Cerebellar cortex (tissue), 1 donor: ENCODE results near the gene VSTM2B.
A peak's percentile ranks its signal among the peaks of the same experiment; 100 is the strongest.

Experiments used
- DNase-seq: peaks from one replicate; pipeline ENCODE4 v3.0.0-alpha.2; 2015; ENCODE audit warnings: low spot score

The VSTM2B gene

DNA sequence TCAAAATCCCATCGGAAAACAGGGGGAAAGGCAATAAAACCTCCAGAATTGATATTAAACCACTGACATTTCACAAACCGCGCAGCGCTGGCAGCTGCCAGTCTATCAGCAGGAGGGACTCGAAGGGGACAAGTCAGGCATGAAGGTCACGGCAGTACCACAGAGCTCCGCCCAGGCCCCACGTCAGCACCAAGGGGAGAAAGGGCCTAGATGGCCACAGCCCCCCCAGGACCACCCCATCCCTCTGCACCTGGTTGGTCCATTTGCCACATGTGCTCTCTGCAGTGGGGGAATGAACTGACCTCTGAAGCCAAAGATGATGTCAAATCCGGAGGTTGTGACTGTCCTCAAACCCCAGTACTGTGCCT lies 9.5 kb upstream of the VSTM2B start:
- no peak for DNase-seq

DNA sequence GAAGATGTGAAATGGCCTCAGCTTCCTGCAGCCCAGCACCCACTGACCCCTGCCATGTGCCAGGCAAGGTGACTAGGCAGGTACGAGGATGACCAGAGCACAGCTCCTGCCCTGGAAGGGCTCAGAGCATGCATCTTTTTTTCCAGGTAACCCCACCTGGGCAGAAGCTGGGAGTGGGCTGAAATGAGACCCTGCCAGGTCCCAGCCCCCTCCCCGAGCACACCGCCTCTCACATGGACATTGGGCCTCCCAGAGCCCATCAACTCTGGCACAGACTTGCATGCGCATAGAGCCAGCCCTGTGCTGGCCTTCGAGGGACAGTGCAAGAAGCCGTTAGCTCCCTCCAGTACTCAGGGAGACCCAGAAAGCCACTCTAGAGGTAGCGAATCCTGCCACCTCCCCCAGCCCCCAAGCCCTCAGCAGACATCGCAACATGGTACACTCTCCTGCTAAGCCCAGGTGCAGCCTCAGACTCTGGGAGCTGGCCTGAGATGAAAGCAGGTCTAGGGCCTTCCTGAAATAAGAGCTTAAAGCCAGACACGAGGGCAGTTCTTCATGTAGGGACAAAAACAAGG lies 8.9 kb upstream of the VSTM2B start:
- no peak for DNase-seq

DNA sequence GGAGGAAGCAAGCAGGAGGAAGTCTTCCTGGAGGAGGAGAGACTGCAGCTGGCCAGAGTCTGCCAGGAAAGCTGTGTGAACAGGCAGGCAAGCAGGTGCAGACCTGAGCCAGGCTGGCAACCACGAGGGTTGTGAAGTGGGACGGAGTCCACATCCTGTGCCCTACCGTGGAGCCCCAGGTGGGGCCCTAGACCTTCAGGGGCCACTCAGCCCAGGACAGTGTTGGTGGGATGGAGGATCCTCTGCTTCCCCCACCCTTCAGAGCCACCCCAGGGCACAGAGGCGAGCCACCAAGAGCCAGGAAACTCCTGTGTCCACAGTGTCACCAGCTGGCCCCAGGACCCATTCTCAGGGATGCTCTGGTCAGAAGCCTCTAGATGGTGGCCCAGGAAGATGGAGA lies 8.4 kb upstream of the VSTM2B start:
- DNase-seq: no peak

DNA sequence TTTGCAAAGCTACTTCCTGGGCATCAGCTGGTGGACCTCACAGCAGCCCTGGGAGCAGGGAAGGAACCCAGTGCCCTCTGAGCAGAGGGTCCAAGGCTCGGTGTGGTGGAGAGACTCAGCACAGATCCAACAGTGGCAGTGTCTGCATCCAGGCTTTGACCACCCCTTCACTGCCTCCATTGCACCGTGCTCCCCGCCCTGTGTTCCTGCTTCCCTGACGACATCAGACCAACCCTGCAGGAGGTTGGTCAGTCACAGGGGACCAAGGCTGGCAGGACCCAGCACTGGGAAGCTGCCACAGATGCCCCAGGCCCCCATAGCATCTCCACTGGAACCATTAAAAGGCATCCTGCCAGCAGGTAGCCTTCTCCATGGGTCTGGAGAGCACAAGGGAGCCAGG lies 7.8 kb upstream of the VSTM2B start:
- DNase-seq: no peak

DNA sequence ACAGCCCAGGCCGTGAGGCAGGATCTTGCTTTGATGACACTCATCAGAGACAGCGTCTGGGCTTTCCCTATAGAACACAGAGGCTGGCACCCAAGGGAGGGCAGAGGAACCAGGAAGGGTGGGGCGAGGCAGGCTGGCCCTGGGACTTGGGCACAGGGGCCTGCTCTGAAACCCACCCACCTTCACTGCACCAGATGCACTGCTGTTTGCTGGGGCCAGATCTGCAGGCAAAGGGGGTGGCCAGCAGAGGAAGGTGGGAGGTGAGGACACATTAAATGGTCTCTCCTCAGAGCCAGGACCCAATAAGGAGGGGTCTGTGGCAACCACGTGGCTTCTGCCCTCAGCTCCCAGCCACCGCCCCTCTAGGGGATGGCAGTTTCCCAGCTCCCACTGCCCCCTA lies 6.6 kb upstream of the VSTM2B start:
- no peak for DNase-seq

DNA sequence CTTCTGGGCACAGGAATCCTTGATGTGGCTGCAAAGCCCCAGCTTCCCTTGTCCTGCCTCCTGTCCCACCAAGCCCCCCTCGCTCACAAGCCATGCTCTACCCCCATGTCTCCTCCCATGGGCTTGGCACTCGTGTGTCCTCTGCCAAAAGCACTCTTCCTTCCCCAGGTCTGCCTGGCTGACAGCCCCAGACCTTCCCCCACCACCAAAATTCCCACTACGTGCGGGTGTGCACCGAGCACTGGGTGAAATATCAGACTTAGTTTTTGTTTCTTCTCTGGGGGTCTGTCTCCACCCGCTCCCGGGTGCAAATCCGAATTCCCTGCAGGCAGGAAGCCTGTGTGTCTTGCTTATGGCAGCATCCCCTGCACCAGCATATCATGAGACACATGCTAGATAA lies 5.9 kb upstream of the VSTM2B start:
- DNase-seq: no peak

DNA sequence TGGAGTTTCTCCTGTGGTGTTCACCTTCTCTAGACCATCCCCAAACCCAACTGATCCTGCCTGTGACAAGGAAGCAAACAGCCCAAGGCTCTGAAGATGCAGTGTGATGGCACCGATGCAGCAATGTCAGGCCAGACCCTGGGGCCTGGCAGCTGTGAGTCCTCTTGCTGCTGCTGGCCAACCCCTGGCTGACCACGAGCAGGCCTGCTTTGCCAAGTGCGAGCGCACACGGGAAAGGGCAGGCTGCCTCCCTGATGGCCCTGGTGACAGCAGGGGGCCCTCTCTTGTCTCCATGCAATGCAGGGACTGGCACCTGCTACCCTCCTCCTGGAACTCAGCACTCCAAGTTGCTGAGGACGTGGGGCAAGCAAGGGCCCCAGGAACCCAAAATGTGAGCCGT lies 5.4 kb upstream of the VSTM2B start:
- no peak for DNase-seq

DNA sequence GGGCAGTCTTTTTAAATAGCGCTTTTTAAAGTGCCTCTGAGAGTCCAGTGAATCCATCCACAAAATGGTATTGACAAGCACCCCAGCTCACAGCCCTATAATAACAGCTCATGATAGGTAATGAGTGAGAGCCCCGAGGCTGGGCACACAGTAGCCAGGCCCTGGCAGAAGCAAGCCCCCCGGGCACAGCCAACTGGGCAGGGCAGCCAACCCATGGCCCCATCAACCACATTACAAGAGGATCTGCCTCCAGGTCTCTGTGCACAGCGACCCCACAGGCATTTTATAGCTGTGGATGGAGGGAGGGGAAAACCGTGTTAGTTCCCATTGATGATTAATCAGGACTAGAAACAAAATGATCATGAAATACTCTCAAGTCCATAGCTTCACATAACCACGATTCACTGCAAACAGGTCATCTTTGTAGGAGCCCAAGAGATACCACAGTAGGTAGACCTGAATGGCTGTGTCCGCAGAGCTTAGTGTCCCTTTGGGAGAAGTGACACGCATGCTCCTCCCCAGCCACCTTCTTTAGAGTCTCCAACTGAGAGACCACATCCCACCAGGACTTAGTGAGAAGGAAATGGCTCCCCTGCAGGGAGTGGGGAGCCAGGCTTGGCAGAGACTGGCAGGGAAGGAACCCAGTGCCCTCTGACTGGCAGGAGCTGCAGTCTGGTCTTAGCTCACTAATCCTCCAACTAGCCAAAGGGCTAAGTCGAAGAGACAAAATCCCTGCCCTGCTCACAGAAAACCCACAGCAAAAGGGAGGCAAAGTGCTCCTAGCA lies 4.3 kb upstream of the VSTM2B start:
- DNase-seq: no peak

DNA sequence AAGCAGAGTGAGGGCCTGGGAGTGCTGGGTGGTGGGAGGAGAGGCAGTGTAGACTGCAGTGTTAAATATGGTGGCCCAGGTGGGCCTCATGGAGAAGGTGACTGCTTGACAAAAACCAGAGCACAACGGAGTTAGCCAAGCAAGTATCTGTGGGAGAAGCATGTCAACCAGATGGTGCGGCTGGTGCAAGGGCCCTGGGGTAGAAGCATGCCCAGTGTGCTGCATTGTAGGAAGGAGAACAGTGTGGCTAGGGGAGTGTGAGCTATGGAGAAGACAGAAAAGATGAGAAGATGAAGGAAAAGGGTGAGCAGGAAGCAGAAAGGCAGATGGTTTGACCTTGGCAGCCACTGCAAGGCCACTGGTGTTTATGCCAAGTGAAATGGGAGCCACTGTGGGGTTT lies 2.2 kb upstream of the VSTM2B start:
- DNase-seq: no peak

DNA sequence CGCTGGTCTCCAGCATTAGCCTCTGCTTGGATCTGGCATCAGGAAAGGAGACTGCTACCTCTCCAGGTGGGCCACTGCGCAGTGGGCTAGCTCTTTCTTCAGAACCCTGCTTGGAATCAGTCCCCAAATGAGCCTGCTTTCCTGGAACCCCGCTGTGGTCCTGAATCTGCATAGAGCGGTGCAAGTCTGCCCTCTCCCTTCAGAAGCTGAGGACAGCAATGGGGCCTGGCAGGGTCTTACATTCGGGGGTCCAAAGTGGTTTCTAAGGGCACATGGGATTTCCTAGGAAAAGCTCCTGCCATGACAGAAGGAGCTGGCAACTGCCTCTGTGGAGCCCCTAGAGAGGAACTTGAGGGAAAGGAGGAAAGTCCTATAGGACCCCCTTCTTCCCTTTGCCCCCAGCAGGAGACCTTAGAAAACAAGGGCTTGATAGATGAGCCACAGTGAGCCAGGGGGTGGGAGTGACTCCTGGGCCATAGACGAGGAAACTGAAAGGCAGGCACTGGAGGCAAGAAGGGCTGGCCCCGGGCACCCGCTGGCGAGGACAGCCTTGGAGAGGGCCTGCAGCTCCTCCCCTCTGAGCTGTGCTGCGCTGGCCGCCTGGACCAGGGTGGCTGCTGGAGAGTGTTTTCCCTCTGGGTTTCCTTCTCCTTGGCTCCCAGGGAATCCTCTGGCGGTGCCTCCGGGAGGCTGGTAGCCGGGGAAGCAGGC lies 1.4 kb upstream of the VSTM2B start:
- peak; percentile 47 for DNase-seq

DNA sequence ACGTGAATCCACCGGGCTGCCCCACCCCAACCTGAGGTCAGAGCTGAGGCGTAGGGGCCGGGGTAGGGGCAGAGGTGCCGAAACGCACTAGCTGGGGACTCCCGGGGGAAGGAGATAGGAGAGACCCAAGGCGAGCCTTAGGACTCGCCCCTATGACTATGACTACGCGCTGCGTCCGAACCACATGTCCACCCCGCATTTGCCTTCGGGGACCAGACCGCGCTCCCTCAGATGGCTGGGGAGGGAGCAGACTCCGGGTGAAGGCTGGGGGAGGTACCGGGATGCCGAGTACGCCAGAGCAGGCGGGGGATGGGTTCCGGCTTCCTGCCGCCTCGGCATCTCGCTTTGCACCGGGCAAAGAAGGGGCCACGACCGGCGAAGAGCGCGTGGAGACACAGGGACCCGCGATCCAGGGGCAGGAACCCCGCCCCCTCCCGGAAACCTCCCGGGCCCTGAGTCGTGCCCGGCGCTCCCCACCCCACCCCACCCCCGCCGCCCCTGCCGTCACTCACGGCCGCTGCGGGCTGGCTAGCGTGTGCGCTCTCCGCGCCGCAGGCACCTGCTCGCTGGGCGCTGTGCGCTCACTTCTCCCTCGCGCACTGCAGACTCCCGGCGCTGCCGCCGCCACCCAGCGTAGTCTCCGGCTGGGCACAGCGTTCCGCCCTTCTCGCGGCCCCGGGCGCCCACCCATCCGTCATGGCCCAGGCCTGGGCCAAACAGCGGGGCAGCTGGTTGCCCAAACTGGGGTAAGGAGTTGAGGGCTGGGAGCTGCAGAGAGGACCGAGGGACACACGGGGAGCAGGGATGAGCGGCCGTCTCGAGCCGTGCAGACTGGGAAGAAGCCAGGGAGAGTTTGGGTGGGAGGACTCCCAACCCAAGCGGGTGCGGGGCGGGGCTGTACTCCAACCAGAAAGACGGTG lies 622 bp upstream of the VSTM2B start:
- DNase-seq: no peak

DNA sequence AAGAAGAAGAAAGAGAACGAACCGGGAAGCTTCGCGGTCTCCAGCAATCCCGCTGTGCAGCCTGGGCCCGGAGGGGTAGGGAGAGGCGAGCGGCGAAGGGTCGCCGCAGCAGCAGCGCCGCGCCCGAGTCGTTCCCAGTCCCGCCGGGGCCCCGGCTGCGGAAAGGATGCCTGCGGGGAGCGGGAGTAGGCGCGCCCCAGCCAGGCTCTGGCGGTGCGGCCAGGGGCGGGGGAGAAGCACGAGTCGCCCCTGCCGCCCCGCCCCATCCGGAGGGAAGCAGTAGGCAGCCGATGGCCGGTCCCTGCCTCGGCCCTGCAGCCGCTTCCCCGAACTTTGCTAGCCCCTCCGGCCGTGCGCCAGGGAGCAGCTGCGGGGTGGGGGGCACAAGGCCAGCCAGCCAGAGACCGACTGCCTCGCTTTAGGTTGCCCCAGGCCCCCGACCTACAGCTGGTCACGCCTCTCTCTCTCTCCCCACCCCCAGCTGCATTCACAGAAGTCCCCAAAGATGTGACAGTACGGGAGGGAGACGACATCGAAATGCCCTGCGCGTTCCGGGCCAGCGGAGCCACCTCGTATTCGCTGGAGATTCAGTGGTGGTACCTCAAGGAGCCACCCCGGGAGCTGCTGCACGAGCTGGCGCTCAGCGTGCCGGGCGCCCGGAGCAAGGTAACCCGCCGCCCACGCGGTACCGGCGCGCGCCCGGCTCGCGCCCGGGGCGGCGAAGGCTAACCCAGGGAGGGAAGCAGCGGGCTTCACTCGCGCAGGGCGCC lies 1.1 kb downstream of the VSTM2B start:
- DNase-seq: peak; percentile 32

DNA sequence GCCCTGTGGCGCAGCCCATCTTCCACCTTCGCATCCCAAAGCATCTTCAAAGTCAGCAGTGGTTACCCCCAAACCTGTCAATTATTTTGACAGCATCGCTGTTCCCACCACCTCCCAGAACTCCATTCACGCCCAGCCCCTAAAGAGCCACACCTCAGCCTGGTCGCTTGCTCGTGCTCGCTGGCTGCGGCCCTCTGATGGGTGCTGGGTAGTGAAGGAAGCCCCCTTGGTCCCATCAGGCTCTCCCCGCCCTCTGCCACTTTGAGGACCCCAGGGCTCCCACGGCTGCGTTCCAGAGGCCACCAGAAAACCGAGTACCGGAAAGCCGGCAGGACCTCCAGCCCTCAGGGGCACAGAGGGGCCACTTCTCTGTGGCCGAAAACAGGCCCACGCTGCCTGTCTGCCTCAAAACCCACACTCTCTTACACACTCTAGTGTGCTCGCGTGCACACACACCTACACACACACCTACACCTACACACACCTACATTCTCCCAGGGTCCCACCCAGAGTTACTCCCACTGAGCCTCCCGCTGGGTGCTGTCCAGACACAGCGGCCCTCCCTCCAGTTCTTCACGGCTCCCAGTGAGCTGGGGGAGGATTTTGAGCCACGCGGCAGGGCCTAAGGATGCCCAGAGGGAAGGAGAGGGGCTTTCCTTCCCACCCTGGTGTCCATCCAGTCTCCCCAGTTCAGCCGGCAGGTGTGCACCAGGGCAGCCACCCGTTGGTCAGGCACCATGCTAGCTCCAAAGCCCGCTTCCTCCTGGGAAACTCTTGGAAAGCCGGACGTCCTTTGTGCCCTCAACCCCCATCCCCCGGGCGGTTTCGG lies 1.9 kb downstream of the VSTM2B start:
- no peak for DNase-seq

DNA sequence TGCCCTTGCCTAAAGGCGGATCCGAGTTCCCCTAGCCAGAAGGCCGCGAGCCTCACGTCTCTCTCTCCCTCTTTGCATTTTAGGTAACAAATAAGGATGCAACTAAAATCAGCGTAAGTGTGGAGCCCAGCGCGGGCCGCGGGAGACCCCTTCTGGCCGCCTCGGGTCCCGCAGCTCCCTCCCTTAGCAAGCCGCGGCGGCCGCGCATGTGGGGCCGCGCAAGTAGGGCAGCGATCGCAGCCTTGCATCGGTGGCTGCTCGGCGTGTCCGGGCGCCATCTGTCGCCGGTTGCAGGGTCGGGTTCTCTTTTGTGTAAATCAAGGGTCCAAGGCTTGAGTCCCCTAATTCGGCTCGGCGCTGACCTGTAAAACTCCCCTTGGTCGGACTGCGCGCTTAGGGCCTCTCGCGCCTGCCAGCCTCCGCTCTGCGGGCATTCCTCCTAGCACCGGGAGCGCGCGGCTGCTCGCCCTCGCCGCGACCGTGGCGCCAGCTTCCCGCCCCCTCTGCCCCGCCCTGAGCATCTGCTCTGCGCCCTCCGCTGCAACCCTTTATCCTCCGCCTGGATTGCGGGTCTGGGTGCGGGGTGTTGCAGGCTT lies 2.7 kb downstream of the VSTM2B start:
- DNase-seq: peak; percentile 86

DNA sequence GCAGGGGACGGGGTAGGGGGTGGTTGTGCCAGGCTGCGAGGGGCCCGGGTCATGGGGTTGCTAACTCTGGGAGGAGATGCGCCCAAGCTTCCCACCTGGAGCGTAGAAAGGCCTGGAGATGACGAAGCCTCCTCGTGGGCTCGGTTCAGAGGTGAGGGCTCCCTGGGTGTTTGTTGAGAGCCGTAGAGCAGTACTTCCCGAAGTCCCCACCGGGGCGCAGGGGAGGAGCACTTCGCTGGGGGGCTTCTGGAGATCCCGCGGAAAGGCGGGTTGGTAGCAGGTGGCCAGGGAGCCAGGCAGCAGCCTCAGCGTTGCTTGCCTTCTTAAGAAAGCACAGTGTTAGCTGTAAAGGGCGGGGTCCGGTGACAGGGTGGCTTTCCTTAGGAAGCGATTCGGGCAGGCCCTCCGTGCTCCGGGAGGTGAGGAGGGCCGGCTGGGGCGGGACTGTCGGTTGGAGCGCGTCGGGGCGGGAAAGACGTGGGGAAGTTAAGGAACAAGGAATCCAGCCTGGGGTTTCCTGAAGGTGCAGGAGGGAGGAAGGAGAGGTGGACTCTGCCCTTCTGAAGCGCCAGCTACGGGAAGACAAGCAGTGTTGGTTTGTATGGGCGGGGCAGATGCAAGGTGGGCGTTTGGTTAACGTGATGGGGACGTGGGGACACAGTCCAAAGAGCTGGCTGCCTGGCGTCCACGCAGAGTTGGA lies 3.3 kb downstream of the VSTM2B start:
- DNase-seq: peak; percentile 43

DNA sequence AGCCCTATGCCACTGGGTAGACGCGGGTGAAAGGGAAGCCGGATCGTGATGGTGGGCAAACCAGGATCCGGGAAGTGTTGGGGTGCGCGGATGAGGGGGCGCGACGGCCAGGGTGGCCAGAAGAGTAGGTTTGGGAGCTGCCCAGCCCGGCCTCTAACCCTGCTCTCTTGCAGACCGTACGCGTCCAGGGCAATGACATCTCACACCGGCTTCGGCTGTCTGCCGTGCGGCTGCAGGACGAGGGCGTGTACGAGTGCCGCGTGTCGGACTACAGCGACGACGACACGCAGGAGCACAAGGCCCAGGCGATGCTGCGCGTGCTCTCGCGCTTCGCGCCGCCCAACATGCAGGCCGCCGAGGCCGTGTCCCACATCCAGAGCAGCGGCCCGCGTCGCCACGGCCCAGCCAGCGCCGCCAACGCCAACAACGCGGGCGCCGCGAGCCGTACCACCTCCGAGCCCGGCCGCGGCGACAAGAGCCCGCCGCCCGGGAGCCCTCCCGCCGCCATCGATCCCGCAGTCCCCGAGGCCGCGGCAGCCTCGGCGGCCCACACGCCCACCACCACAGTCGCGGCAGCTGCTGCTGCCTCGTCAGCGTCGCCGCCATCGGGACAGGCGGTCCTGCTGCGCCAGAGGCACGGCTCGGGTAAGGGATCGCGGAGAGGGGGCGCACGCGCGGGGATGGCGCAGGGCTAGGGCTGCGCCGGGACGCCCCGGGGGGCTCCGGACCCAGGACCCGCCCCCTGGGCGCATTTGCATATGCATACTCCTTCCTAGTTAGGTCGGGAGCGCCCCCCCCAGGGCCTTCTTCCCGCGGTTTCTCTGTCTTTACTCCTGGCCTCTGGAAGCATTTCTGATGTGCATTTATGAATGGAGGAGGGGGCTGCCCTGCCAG lies 4.1 kb downstream of the VSTM2B start:
- no peak for DNase-seq

DNA sequence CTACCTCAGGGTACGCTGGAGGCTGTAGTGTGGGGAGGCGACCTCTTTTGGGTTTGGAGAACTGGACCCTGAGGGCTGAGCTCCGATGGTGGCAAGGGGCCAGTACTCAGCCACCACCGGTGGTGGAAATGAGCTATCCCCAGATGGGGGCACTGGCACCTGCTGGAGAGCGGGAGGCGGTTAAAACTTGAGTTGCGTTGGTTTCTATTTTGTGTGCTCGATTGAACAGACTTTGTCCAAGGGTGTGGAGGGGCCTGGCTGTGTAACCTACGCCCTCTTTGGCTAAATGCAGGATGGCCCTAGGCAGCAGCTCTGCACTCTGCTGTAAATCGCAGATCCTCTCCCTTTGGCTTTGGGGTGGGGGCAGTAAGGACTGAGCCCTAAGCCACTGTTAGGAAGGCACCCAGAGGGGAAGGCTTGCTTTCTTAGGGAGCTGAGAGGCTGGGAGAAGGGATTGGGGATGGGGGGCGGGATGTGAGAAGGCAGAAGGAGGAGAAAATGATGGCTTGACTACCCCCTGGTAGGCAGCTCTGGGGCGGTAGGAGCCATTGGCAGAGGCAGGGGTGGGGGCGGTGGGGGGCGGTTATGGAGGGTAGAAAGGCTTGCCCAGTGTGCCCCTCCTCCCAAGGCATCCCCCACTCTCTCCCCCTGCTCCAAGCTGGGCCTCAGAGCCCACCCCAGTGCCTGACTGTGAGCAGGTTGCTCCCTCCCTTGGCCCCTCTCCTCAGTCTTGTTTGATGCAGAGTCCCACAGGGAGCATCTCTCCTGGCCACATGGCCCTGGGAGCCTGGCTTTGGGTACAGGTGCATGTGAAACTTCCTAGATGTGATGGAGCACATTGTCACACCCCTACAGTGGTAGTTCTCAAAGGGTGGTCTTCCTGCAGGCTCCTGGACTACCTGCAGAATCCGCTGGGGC lies 5.0 kb downstream of the VSTM2B start:
- peak; percentile 41 for DNase-seq
